Left hindlimb (tissue), 1 donor: ENCODE data around the gene APOC3.

Experiments
- DNase-seq: peaks from one replicate; pipeline ENCODE4 v3.0.0-alpha.2; 2018

The APOC3 gene

DNA sequence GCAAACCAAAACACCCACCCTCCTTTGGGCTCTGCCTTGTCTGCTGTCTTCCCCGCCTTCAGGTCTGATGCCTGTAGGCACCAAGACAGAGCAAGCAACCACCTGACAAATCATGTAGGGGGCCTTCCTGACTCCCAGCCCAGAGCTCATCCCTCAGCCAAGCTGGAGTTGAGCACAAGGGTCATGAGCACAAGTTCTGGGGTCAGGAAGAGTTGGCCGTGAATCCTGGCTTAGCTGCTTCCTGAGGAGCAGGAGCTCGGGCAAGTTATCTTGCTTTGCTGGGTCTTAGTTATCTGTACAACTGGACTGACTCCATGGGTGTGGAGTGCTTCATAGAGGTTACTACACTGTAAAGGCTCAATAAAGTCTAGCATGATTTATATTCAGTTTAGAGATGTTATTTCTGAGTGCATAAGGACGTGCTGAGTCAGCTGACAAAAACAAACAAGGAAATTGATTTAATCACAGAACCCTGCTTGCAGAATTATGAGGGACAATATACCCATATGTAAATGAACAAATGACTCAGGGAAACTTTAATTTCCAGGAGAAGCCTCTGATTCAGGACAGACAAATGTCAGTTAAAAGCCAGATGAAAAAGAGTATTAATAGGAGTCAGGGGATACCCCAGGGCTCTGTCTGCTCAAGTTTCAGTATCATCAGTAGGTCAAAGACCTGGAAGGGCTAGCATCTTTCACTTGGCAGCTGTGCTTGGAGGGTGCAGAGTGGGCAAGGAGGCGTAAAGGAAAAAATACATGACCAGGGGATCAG lies 22.7 kb downstream of the APOC3 start:
- no peak for DNase-seq

DNA sequence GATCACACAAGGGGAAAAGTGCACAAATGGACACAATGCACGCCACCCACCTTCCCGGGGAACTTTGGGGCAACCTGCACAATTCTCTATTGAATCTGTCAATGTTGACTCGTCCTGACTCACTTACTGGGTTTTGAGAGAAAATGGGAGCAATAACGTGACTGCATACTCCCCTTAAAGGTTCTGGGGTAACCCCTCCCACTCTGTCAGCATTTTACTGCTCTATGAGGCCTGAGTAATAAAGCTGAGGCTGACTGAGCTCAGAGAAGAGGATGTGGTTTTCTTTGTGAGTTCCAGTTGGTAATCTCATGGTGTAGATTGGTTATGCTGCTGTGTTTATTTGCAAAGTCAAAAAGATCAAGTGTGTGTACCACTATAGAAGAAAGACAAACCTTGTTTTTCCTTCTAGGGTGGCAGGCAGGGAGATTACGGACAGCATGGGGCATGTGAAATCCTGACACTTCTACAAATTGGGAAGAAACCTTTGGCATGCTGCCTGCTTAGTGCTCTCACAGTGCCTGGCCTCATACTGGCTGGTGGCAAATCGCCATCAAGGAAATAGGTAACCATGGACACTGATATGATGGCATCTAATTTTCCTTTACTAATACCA lies 23.9 kb downstream of the APOC3 start:
- no peak for DNase-seq

DNA sequence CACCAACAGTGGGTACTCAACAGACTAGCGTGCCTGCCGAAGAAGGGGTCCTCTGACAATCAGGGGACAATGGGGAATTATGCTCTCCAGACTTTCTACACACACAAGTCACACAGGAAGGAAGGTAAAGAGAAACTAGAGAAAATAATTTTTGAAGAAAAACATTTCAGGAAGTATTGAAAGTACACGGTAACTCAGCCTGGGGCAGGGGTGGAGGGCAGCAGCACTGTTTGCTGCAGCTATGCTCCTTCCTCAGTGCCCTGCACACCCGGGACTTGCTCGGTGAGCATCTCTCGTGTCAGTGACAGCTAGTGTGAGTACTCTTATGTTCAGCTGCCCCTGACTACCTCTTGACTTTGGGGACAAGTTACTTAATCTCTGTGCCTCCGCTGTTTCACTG lies 25.7 kb downstream of the APOC3 start:
- DNase-seq = no peak

DNA sequence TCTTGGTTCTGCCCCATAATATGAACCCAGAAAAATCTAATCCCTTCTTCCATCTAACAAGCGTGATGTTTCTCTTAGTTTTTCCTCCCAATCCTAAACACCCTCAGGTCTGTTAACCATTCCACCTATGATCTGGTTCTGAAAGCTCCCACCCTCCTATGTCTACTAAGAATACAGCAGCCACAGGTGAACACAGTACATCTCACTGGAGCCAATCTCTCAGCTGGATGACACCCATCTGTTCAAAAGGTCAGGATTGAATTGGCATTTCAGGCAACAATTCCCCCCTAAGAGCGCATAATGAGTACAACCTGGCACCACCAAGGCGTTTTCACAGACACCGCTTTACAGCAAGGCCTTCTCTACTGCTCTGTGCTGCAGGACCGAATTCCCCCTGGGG lies 26.7 kb downstream of the APOC3 start:
- DNase-seq = no peak

DNA sequence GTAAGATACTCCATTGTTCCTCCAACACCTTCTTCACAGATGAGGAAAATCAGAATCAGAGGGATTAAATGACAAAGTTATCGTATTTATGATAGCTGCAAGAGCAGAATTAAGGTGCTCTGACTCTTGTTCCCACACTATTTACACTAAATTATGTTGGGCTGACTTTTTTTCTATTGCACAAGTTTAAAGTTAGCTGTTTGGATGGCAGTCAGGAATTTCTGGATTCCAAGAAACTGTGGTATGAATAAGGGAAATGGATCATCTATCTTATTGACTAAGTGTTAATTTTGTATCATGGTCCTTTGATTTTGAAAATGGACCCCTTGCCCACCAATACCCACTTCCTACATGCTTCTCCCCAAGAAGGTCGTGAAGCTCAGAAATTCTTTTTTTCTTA lies 27.6 kb downstream of the APOC3 start:
- no peak for DNase-seq

DNA sequence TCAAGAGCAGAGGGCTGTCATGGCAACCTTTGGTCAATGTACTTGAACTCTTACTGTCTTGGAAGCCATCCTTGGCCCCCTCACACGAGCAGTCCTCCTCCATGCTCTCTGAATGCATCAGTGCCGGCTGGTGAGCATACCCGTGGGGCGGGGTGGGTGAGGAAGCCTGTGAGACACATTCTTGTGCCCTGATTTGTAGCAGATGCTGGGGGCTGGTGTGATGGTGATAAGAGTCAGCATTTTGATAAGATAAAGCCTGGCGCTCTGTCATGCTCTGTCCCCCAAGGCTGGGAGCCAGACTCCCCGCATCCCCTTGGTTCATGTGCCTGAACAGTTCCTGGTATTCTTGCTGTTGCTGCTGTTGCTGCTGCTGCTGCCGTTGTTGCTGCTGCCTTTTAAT lies 28.2 kb downstream of the APOC3 start:
- DNase-seq = no peak

DNA sequence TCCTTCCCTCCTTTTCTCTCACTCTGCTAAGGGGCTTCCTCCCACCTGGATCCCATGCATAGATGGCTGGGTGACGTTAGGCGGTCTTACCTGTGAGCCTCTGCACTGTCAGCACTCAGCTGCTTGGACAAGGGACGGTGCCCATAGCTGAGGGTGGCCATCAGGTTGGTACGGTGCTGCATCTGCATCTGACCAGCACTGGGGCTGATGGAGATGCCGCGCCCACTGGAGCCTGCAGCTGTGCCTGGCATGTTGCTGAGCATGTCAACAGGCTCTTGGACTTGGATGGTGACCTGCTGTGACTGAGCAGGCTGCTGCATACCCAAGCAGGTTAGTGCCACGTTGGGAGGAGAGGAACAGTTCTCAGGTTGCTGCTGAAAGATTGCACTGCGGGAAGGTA lies 29.5 kb downstream of the APOC3 start:
- no peak for DNase-seq

DNA sequence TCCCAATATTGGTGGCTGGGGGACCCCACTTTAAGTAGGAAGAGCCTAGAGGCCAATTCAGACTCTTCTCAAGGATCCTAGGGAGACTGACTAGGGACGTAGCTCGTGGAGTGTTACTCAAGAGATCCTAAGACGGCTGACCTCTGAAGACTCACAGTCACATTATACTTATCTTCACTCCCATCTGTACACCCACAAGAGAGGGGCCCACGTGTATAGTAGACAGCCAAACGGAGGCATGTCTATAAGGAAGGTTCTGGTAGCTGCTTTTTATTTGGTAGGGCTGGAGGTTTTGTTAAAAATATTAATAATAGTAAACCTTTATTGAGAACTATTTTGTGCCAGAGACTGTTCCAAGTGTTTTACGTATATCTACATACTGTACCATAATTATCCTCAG lies 30.6 kb downstream of the APOC3 start:
- DNase-seq = no peak

DNA sequence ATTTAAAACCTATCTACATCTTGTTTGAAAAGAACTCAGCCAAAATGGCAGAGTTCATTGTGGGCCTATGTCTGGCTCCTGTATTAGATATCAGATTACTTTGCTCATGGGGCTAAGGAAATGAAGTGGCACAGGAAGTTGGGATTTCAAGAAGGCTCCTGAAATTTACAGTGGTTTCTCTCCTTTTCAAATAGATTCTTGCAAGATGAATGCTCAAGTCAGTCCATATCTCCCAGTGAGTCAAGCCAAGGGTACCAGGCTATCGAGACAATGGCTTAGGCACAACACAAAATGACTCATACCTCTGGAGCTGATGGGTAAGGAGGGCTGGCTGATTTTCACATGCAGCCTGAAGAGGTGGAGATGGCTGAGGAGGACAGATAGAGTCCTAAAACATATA lies 31.8 kb downstream of the APOC3 start:
- no peak for DNase-seq

DNA sequence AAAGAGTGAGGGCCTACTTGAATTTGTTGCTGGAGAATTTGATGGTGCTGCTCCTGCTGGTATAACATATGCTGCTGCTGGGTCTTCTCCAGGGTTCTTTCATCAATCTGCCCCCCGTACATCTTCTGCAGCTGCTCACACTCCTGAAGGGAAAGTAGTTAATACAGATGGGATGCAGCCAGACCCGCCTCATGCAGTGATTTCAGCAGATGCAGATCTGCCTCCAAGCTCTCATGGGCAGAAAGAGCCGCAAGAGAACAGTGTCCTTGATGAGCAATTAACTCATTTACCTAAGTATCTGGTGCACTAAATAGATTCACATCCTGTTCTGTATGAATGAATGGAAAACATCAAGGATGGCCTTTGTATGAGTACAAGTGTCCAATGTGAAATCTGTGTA lies 32.5 kb downstream of the APOC3 start:
- no peak for DNase-seq

DNA sequence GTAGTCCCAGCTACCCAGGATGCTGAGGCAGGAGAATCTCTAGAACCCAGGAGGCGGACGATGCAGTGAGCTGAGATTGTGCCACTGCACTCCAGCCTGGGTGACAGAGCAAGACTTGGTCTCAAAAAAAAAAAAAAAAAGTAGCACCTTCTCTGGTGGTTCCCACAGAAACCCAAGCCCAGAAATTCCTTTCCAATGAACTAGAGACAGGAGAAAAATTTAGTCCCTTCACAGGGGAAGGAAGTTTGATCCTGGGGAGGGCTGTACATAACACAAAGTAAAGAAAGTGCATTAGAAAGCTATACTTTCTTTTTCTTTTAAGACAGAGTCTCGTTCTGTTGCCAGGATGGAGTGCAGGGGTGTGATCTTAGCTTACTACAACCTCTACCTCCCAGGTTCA lies 33.2 kb downstream of the APOC3 start:
- no peak for DNase-seq

DNA sequence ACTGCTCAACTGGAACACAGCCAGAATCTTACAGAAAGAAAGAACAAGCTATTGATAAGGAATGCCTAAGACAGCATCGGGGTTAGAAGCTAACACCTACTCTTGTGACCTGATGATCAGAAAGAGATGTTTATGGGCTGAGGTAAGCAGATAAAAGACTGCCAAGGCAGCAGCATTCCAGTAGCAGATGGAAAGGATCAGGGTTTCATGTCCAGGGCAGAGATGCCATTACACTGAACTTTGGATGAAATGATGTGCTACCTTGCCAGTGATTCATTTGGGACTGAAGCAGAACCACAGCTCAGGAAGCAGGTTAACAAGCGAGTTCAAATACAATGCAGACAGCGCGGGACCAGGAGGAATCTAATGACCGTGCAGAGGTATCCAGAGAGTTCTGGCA lies 34.8 kb downstream of the APOC3 start:
- DNase-seq = no peak

DNA sequence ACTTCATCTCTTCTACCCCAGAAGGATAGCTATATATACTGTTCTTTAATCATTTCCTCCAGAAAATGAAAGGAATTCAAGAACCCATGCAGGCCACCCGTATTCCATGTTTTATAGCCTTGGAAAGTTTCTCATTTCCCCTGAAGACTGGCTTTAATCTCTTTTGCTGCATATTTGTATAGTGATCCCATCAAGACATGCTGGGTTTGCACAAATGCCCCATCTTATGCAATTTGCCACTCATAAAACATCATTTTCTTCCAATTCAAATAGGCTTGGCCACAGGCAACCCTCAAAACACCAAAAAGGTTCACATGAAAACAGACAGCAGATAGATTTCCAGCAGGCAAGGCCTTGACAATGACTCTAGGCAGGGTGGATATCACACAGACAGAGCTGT lies 36.0 kb downstream of the APOC3 start:
- DNase-seq = no peak

DNA sequence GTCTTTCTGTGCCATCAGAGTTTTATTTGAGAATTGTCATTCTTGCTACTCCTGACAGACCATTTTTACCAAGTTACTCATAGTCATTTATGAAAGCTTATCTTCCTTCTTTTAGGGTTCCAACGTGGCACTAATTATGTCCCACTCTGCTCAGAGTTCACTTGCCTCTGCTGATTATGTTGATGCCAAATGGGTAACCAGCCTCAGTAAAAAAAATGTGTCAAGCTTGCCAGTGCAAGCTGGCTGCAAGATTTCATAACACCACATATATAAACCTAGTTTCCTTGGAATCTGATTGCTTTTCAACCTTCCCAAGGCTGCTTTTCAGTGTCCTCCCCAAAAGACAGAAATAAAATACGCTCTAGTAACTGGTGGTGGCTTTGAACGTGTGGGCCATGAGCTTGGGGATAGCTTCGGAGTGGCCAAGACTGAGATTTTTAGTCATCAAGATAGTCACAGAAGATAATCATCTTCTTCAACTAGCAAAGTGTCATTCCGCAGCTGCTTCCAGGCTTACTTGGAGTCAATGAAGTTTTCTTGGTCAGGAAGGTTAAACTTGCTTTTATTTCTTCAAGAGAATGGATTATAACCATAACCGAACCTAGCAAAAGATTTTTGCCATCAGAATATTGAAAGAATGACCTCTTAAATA lies 37.2 kb downstream of the APOC3 start:
- DNase-seq = no peak

DNA sequence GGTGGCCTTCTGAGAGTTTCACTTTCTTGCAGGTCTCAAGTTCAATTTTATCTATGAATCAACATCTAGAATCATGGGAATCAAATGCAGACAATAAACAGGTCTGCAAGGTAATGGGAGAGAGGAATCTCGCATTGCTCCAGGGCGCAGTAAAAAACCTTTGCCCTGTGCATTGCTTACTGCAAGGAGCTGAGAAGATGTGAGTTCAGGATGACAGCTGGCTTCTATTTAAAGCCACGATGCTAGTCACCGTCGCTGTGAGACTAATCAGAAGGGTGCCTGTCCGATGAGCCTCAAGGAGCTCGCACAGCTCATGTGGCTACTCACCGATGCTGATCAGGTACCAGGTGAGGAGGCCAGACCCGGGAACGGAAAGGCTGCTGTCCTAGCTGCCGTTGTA lies 37.9 kb downstream of the APOC3 start:
- DNase-seq = no peak

DNA sequence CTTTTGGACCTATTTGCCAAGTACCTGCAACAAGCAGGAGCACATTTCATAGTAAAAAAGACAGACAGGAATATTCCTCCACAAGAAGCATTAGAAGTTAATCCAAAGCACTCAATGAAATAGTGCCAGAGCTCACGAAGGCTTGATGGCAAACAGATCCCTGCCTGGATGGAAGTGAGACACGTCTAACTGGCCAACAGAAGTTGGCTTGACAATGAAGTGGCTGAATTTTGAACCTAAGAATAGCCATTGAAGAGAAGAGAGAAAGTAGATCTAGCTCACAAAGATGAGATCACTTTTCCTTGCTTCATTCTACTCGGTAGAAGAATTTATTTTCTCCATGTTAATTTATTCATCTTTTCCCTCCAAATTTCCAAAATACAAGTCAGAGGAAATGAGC lies 38.4 kb downstream of the APOC3 start:
- no peak for DNase-seq

DNA sequence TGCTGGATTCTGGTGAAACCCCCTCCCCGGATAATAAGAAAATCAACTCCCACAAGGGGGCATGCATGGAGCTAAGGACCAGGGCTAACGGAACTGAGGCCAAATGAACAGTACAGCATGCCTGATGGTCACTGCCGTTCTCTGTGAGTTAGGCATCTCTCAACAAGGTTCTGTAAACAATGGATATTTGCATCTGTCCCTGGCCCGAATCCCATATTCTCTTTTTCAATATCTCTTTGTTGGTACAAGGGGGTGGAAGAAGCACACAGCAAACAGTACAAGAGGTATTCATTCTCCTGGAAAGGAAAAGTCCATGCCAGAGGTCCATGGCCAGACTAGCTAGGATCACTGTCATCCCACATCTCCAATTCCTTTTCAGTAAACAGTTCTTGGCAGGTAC lies 39.9 kb downstream of the APOC3 start:
- DNase-seq = no peak

DNA sequence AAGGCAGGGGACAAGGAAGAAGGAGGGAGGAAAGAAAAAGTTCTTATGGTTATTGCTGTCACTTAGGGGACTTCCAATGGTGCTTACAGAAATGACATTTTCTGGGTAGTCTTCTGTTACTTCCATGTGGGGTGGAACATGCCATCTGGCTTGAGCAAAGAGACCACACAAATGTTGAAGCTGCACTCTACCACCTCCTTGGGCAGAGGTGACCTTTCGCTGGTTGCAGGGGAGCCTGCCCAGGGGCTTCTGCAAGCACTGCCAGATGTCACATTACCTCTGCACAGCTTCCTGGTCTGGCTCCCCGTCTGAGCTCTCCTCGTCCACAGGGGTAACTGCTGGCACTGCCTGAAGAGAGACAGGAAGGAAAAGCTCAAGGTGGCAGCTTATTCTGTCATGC lies 40.3 kb downstream of the APOC3 start:
- no peak for DNase-seq

DNA sequence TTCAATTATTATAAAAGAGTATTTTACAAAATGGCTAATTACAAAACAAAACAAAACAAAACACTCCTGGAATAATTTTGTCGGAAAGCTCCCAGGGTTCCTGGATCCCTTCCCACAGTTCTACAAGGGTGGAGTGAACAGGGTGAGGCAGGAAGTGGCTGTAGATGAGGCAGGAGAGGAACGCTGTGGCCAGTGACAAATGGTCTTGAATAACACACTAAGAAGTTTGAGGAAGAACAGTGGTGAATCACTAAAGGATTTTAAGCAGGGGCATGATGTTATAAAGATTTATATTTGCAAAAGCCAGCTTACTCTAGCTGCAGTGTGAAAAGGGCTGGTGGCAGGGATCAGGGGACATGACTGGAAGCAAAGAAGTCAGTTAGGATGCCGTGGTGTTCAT lies 41.5 kb downstream of the APOC3 start:
- DNase-seq = no peak

DNA sequence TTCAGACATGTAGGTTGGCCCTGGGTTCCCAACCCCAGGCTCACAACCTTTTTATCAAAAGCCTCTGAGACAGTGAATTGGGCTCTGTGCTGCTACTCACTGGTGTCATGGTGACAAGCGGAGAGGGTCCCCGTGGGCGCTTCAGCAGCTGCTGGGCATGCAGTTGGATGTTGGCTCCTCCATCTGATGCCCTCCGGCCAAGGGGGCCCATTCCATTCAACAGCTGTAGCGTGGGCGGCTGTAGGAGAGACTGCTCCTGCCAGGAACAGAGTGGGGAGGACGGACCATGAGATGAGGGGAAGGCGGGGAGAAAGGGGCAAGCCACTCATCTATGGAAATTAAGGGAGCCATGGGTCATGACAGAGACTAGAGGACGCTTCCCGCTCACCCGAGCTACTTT lies 43.7 kb downstream of the APOC3 start:
- no peak for DNase-seq

DNA sequence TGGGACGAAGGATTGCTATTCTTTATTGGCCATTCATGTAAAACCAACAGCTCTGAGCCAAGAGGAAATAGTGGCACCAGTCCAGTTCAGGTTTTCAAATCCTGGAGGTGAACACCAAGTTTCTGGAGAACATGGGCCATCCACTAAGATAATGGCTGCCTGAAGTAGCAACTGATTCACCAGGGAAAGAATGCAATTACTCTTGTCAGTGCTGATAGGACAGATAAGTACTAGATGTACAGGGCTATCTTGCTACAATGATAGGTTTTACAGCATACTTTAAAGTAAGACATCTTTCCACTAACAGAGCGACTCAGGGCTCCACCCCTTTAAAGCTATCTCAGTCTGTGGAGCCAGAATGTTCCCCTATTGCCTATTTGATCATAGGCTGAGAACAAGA lies 44.5 kb downstream of the APOC3 start:
- no peak for DNase-seq

DNA sequence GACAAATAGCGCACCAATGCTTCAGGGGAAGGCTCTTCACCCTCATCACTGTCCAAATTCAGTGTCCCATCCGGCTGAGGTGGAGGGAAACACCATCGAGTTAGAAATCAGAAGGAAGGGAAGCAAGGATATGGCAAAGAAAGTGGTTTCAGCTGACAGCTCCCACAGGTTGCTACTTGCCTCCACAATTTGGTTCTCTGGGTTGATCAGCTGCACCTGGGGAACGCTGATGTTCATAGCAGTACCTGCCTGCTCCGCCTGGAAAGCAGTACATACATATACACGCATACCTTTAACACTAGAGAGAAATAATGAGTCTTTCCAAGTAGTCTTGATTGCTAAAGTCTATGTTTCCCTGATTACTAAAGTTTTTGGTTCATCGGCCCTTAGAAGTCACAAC lies 45.5 kb downstream of the APOC3 start:
- no peak for DNase-seq

DNA sequence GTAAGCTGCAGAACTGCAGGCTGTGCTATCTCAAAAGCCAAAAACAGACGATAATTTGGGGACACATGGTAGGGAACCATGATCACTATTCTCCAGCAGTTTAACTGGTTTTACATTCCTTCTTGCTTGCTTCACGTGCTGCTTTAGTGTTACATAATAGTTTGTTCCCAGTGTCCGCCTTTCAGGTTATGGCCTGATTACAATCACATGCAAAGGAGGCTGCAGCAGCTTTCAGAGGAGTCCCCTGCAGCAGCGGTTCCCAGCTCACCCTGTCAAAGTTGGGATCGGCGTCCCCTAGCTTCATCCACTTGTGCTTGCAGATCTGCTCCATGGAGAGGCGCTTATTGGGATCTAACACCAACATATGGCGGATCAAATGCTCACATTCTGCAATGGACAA lies 46.9 kb downstream of the APOC3 start:
- no peak for DNase-seq

DNA sequence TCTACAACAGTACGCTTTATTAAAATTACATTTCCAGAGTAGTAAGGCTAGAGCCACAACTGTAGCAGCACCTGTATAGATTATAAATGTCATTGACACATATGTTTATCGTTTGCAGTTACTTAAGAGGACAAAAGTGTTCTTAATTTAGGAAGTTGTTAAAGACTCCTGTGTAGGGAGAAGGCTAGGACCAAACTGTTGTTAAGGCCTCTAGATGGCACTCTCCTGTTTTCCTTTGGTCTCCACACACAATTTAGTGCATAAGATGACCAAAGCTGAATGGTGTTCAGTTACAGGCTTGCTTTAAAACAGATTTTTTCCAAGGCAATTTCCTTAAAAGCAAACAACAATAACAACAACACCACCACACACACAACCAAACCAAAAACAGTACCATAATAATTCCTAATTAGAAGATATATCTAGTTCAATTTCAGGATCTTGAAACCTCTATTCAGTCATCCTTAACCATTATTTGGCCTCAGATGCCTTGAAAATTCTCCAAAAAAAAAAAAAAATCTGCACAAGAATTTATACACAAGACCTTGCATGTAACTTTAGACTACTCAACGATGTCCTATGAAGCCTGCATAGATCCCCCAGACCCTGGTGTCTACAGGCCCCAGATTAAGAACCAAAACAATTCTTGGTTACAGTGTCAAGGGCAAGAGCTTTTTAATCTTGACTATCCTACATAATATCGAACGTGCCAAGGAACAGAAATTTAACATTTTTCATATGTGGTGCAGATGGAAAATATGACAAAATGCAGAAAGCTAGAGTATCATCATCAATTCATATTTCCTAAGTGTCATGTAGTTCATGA lies 50.3 kb downstream of the APOC3 start:
- no peak for DNase-seq
